HuH-7 (cell line): ENCODE results near the gene NPAS2.

Source experiments
- DNase-seq: peaks from one replicate; pipeline ENCODE4 v3.0.0; 2011; ENCODE audit warnings: low spot score

Gene NPAS2

DNA sequence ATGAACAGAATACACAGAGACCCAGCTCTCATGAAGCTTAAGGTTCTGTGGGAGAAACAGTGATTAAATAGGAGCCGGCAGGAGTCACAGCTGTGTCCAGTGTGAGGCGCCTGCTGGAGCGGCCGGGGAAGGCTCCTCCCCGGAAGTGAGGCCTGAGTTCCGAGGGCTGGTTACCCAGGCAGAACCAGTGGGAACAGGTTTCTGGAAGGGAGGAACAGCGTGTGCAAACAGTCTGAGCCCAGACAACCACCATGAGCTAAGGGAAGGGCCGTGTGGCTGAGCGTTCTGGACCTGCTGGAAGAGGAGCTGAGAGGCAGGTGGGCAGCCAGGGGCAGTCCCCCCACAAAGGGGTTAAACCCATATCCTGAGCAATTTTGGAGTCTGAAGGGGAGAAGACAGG lies 26.0 kb upstream of the NPAS2 start:
- no peak for DNase-seq

DNA sequence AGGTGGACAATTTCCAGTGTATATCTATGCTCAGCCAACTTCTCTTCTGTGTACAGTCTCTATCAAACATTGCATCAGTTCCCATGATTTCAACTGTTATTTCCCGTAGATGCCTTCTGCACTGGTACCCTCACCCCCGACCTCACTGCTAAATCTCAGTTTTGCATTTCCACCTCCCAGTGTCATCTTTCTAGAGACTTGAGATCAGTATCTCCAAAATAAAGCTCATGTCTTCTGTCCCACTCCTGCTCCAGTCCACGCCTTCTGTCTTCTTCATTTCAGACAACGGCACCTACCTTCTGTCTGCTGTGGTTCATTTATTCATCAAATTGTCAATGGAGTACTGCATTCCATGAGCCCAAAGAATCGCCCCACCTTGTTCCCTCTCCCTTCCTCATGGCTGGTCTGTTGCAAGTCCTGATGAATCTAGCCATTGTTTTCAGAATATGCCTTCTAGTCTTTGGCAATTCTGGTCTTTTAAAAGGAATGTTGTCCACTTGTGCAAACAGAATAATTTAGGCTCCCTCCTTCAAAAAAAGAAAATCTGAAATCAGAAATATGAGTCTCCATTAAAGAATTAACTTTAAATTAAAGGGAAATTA lies 23.3 kb upstream of the NPAS2 start:
- DNase-seq, result no peak

DNA sequence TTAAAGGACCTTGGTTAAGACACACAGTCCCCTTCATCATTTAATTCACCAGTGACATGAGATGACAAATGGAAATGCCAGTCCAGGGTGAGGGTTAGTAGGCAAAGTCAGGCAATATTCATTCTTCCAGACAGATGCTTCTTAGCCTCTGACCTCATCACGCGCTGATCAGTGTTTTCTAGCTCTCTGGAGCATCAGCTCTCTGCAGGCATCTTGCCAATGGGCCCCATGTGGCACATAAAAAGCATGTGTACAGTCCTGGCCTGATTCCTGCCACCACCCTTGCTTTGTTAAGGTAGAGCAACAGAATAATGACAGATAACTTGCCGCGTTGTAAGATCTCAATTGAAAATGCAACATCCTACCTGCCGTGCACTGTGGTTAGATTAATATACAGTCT lies 20.3 kb upstream of the NPAS2 start:
- no peak for DNase-seq

DNA sequence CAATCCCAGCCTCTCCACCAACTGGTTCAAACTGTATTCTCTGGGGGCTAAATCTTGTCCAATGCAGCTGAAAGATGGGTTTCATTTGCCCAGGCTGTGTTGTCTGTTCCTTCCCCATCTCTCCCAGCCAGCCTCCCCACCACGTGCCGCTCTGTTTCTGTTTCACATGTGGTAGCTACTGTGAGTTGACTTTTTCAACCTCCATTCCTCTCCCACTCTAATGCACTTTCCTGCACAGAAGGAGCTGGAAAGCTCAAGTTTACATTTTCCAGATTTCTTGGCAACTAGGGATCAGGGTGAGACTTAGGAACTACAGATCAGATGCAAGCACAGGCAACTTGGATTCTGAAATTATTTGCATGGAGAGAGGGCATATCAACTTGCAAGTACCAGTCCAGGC lies 19.0 kb upstream of the NPAS2 start:
- no peak for DNase-seq

DNA sequence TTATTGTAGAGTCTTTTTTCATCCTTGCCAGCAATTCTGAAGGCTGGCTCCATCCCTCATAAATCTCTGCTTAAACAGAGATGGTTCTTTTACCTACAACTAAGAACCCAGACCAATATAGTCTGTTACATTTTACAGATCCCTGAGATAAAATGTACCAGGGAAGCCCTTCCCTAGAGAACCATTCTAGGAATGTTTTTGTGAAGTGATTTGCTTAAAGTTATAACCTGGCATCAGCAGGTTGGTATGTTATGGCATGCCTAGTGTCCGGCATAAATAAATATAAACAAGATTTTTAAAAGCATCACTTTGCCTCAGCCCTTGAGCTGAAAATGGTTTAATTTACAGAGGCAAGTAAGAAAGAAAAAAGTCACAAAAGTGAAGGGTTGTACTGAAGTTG lies 18.5 kb upstream of the NPAS2 start:
- no peak for DNase-seq

DNA sequence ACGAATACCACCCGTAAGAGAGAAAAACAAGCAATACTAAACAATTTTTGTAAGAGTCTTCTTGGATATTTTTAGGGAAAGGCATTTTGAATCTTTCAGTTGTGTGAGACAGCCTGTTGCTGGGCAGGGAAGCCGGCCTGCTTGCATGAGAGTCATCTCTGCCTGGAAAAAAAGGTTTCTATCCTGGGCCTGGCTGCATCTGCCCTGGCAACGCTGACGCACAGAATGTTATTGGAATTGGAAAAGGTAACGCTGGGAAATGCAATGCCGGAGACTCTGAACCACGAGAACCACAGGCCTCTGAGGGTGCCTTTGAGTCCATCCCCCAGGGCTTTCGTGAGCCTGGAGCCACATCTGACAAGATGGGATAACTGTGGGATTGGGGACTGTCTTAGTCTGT lies 17.9 kb upstream of the NPAS2 start:
- DNase-seq, result no peak

DNA sequence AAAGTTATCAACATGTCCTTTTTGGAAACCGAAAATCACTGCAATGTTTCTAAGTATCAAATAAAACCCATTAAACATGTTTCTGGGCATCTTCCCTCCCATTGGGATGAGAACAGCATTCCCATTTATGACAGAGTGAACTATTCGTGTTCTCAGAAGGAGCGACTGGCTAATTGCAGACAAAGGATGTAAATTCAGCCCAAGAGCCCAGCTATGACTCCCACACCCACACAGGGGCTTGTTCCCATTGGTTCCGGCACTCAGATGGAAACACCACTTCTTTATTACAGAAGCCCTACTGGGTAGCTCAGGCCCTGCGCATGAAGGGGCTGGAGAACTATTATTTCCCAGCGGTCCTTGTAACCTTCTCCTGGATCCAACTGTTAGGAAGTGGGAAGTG lies 16.6 kb upstream of the NPAS2 start:
- DNase-seq, result no peak

DNA sequence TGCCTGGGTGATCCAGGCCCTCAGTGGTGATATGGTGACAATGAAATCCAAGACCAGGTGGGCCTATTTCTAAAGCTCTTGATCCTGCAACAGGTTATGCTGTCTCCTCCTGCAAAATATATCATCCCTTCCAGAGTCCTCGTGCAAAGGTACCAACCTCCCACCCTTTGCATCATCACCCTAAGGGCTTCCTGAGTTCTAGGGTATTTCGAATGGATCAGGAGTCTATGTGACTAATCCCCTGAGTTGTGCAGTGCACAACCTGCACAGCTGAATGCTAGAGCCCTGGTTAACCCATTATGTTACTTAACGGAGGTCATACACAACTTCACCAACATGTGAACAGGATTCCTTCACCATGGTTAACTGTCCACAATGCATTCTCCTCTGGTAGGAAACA lies 13.4 kb upstream of the NPAS2 start:
- DNase-seq, result no peak

DNA sequence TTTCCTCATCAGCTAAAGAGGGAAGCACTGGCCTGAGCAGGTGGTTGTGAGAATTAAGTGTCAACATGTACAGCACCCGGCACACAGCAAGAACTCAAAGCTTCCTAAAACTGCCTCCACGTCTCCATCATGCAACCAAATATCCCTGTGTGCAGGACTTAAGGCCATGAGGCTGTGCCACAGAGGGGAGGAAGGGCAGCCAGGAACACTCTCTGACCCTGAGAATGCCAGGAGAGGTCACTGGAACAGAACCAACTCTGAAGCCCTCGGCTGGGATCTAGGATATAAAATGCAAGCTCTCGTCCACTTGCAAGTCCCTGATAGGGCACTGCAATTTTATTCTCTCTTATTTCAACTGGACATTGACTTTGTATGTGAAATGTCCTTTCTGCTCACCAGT lies 12.2 kb upstream of the NPAS2 start:
- no peak for DNase-seq

DNA sequence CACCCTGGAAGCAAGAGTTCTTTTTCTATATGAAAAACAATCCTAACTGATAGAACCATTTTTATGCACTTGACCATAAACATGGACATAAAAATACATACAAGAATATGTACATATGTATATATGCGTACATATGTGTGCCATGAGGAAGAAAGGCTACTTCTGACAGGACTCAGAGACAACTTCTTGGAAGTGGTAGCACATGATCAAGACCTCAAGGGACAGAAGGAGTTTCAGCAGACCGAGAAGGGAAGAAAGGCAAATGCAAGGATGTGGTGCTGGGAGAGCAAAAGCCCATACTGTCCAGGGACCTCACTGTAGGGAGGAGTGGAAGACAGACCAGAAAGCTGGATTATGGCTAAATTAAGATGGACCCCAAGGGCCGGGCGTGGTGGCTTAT lies 11.4 kb upstream of the NPAS2 start:
- DNase-seq, result no peak

DNA sequence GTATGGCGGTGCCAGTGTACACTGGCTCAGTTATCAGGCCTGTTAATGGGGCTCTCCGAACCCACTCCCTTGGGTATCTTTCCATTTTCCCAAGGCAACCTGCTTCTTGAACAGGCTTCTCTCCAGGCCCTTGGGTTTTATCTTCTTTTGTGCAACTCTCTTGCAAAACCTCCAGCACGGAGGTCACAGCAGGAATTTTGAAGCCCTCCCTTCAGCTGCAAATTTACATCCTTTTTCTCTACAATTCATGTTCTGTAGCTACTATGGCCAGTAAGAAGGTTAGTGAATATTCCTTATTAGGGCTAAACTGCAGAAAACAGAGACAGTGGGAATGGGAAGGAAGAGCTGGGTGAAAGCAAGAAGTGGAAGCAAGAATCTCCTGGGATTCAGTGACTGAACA lies 10.4 kb upstream of the NPAS2 start:
- no peak for DNase-seq

DNA sequence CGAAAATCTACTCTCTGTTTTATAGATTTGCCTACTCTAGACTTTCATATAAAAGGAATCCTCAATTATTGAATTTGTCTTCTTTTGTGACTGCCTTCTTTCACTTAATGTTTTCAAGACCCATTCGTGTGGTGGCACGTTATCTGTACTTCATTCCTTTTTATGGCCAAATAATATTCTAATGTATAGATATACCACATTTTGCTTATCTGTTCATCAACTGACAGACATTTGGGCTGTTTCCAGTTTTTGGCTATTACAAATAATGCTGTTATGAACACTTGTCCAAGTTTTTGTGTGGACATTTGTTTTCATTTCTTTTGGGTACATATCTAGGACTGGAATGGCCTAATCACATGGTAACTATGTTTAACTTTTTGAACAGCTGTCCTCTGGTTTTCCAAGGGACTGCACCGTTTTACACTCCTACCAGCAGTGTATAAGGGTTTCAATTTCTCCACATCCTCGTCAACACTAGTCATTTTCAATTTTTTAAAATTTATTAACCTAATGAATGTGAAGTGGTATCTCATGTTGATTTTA lies 9.3 kb upstream of the NPAS2 start:
- DNase-seq, result no peak

DNA sequence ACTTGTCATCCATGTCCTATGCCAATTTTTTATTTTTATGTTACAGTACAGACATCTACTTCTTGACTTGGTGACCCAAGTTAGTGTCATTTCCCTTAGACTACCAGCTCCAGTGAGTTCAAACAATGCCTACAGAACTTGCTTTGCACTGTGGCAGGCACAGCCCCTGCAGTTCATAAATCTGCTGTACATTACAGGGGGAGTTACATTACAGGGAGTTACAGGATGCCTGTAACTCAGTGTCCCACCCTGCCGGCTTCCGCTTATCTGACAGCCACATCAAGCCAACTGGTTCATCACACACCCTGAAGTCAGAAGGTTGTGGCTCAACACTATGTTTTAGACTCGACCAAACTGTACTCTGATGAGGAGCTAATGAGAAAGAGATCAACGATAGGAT lies 7.8 kb upstream of the NPAS2 start:
- no peak for DNase-seq

DNA sequence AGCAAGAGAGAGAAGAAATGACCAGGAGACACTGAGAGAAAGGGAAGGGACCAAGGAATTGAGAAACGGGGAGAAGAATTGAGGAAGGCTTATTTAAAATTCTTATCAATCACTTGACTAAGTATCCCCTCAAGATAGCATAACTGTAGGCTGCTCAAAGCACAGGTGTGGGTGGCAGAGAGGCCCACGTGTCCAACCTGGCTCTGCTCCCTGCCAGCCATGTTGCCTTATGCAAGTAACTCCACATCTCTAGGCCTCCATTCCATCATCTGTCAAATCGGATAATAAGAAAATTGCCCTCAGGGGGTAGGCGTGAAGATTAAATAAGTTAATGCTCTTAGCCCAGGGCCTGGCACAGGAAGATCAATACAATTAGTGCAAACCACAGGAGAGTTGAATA lies 7.4 kb upstream of the NPAS2 start:
- no peak for DNase-seq

DNA sequence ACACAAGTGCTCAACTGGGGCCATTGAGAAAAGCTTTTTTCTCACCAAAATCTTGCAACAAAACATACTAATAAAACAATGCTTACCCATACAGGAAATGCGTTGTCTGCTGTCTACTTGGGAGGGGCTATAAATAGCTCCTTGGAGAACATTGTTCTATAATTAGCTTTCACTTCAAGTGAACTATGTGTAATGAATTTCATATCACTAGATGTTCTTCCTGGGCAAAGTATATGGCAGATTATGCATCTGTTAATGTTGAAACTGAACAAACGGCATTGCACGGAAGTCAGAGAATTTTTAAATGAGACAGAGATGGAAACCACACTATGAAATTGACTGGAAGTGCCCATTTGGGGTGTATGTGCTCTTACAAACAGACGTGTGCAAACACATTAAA lies 6.4 kb upstream of the NPAS2 start:
- no peak for DNase-seq

DNA sequence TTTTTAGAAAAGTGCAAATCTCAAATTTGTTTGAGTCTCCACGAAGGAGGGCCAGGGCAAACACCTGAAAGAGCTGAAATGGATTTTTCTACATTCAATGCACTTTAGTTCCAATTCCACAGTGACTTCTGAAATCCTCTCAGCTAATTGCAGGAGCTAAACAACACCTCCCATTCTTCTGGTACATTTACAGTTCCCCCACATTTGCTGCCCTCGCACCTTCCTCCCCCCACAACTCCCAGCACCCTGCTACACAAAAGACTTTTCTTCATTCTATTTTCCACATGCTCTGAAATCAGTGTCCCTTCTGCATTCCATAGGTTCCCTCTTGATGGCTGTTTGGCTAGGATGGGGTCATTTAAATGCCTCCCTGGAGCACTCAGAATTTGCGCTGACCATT lies 5.9 kb upstream of the NPAS2 start:
- no peak for DNase-seq

DNA sequence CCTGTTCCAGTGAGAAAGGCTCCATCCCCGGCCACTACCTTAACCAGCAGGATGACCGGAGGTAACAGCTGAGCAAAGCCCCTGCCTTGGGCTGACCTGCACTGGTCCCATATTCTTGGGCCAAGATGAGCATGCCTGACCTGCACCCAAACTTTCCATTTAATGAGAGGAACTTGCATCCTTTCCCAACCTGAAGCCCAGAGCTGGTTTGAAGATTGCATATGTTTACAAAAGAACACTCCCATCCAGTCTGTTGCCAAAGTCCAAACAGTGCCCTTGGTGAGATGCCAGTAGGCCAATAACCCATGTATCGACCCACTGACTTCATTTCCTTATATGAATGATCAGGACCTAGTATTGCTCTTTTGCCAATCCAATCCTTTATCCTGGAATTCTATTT lies 5.5 kb upstream of the NPAS2 start:
- DNase-seq, result peak; percentile 67

DNA sequence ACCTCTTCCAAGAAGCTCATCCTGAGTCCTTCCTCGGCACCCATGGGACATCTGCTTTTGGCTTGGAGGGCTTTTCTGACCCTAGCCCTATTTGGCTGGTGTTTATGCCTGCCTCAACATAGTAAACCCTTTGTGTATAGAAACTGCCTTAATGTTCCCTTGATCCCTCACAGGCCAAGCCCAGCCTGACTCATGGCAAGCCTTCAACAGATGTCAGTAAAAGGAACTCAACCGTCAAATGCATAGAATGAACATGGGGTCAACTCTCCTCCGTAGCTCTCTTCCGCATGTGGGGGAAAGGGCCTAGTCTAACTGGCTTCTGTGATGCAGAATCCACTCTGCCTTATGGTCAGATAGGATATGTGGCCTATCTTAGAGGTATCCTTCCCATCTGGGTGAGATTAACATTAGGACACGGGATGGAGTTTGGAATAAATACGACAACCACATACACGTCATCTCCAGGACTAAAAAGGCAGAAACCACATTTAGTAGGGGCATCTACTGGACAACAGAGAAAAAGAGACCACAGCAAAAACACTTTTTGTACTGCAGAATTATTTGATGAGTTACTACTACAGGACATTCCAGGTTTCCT lies 2.5 kb upstream of the NPAS2 start:
- no peak for DNase-seq

DNA sequence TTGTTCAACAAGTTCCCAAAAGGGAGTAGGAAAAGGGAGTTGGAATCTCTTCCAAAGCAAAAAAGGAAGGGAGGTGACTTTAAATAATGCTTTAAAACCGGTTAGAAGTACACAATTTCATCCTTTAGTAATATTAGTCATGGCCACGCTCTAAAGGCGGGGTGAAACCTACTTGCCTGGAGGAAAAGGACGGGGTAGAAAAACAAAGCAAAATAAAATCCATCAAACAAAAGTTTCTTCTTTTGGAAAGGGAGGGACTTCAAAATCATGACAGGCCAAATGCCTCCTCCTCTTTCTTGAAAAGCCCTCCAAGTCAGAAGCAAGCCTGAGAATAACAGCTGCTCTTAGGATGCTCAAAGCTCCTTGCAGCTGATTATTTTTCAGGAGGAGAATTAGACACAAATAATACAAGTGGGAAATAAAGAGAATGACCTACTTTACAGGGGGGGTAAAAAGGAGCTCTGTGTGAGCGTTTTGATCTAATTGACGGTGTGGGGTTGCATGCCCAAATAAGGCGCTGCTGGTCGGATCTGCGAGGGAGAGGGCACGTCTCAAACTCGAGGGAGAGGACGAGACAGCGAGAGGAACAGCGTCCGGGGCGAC lies 1.8 kb upstream of the NPAS2 start:
- DNase-seq, result no peak

DNA sequence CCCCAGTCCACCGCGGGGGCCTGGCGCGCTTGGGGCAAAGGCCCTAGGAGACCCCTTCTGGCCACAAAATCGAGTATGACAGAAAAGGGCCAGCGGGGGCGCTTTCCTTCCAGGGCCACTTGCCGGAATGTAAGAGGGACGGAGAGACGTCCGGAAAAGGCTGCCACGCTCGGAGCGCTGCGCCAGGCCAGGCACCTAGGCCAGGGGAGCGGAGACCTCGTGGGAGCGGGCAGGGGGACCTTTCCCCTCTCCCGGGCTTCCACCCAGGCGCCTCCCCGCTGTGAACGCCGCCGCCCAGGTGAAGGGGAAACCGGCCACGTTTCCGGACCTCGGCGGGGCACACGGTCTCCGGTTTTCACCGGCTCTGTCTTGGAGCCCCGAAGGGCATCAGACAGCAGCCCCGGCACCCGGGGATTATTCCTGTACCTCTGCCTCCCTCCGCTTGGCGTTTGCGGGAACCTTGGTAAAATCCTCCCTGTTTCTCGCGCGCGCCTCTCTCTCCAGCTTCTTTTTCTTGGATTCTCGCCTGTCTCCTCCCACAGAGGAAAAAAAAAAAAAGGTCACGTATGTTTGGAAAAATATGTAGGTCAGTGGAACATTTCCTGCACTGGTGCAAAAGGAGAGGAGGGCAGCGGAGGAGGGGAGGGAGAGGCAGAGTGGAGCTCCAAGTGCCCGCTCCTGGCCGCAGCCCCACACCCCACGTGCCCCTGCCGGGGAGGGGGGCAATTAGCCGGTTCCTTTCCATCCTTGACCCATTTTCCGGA lies 1.2 kb upstream of the NPAS2 start:
- peak; percentile 74 for DNase-seq

DNA sequence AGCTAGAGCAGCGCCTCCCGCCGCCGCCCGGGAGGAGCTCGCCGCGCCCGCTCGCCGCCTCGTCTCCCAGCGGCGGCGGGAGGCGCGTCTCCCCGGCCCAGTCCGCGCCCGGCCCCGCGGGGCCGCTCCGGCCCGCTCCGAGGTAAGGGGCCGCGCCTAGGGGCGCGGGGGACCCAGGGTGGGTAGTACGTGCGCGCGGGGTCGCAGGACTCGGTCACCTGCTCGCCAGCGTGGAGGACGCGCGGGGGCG lies 259 bp downstream of the NPAS2 start:
- no peak for DNase-seq

DNA sequence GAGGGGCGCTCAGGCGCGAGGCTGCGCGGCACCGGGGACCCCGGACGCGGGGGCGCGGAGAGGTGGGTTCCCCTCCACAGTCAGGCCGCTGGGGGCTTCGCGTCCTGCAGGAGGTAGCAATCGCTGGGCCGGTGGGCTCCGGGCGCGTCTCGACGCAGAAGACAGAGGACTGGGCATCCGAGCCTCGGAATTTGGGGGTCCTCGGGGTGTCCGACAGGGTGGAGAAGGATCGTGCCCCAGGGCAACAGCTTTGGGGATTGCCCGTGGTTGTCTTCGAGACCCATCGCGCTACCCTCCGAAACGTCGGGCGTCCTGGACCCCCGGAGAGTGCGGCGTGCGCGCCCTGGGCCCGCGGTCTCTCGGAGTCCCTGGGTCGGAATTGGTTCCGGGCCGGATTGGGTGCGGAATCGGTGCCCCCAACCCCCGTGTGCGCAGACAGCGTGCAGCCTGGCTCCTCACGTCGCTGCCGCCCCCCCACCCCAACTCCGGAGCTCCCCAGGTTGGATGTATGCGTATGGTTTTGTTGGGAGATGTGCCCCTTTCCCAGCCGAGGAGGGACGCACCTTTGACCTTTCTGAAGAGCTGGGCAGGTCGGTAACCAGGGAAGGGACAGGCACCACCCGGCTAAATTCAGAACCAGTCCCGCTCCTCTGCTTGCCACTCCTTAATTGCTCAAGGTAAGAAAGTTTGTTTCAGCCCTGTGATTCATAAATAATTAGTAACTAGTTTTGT lies 750 bp downstream of the NPAS2 start:
- no peak for DNase-seq
